CD4-positive, alpha-beta T cell treated with Interleukin-6 for 4 hours (primary cell): Measurements from ENCODE around the gene PLCL1.

Source experiments
- DNase-seq: peaks from one replicate; pipeline ENCODE4 v3.0.0-alpha.2; 2020; ENCODE audit warnings: mixed read lengths

Gene PLCL1

DNA sequence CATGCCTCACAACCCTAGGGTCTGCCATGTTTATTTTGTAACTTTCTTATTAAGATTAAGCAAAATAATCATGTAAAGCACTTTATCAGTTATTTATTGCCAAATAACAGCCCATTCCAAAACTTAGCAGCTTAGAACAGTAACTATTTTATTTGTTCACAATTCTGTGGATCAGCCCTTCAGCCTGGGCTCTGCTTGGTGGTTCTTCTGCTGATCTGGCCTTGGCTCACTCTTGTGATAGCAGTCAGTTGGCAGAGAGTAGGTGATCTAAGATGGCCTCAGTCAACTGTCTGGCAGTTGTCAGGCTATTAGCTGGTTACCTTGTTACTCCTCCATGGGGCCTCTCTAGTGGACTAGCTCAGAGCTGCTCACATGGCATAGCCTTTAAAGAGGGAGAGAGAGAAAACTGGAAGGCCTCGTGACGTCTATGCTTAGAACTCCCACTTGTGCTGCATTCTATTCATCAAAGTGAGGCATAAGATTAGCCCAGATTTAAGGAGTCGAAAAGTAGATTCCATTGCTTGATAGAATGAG, 54.3 kb downstream of the PLCL1 start:
- no peak for DNase-seq

DNA sequence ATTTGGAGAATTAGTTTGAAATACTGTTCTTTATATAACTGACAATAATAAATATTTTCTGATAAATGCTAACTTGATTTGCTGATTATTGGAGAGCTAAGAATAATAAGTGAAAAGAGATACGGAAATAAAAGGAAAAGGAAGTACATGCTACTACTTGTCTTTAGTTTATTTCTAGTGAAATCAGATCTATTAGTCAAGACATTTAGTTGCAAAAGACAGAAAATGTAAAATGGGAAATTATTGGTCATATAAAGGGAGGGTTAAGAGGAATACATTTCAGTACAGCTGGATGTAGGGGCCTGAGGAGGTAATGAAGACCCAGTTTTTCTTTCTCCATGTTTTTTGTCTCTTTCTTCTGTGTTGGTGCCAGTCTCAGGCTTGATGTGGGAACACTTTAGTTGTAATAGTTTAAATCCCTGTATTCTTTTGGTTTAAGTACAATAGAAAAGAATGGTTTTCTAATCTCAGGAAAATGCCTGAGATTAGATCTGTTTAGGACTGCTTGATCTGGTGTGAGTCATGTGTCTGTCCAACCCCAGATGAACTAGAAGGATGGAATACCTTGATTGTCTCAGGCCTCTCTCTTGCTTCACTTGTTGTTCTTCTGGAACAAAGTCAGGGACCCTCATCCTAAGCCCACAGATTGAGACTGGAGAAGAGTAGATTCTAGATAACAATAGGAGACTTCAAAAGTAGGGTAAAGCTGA, 58.0 kb downstream of the PLCL1 start:
- no peak for DNase-seq

DNA sequence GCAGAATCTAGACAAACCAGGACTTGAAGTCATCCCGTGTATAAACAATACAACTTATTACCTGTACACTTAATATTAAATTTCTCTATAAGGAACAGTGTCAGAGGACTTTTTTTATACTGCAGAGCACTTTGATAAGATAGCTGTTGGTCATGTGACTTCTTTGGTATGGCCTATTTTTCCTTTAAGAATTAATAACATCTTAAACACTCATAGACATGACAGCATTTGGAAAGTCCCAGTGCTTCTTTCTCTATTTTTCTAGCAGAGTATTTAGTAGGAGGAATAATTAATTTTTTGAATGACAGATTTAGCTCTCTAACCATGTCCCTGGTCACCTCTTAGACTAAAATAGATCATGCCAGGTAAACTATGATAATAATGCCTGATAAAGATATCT, 59.4 kb downstream of the PLCL1 start:
- DNase-seq, result no peak

DNA sequence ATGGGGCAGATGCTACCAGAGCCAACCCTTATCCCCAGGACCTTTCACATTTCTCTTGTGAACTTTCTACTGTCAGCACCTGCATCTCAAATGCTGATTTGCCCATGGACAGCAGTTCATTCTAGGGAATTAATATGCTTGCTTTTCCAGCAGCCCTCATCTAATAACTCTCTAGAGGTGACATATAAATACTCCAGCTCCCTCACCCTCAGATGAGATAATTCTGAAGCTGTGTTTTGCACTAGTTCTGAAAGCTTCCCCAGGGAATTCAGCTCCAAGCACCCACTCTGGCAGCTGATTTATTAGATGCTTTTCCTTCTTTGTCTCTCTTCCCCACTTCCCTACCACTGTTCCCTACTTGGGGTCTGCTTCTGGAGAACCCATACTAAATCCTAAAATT, 62.1 kb downstream of the PLCL1 start:
- DNase-seq, result no peak

DNA sequence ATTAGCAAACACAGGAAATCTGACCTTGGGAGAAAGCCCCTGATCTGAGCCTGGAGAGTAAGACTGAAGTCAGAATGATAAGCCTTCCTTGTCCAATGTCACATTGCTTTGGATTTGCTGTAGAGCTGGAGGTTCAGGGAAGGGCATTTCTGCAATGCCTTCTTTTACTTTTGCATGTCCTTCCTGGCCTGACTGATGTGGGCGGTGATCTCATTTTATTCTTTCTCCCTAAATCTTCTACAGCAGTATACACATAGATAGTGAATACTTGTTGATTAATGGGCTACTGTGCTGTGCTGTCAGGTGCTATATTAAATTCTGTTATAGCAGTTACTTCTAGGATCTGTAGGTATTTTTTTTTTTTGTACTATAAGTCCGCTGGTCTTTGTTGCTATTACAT, 62.6 kb downstream of the PLCL1 start:
- no peak for DNase-seq

DNA sequence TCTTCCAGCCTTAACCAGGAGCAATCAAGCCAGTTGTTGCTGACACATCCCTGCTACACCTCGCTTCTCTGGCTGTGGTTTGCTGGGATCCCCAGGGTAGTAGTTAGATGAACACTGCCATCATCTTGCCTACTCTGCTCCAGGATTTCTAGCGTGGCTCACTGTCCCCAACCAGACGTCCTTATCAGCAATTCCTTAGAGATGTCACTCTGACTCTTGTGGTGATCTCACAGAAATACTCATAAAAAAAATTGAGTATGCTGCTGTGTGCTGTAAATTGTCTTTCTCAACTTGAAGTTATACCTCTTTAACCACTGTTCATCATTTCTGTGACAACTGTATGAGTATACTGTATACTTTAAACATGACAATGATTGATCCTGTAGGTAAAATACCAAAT, 63.2 kb downstream of the PLCL1 start:
- DNase-seq, result no peak

DNA sequence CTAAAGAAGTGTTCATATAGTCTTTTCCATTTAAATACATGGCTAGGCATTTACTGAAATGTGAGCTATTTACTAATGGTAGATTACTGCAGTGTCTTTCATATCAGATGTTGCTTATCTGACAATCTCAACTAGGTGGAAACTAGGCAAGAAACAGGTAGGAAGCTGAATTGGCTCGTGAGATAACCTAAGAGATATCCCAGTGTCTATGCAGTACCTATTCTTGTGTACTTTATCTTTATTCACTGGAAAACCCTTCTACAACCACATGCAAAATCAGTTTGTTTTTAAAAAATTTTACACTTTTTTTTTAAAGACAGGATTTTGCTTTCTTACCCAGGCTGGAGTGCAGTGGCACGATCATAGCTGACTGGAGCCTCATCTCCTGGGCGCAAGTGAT, 63.8 kb downstream of the PLCL1 start:
- DNase-seq, result no peak

DNA sequence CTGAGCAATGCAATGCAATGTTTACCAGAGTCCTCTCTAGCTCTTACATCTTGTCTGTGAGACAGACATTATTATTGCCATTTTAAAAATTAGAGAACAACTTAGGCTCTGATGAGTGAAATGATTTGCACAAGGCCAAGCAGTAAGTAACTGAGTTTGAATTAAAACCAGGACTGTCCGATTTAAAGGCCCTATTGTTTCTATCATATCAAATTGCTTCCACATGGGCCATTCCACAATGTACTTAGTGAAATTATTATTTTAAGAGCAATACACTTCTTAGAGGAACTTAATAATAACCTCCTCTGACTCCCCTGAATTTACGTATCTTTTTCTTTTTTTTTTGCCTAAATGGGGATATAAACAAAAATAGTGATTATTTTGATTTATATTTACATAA, 64.6 kb downstream of the PLCL1 start:
- no peak for DNase-seq

DNA sequence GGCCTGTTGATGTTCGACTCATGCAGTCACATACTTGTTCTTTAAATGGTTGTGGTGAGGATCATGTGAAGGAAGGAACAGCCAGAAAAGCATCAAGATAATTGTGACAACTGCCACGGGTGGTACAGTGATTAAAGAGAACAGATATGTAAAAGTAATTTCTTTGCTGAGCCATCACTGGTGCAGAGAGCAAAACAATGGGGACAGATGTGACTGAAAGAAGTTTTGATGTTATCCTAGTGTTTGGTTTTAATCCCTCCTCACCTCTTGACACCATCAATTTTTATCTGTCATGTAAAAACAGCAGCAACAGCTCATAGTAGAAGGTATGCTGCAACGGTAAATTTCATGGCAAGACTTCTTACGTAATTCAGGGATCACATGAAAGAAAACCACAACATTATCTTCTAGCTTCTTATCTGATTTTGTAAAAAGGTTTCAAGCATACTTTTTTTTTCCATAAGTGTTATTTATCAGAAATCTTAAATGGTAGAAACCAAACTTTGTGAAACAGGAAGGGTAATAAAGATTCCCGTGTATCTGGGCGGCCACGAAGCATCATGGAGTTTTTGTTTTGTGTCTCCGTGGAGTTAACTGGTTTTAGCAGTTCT, 65.2 kb downstream of the PLCL1 start:
- DNase-seq, result peak; percentile 46

DNA sequence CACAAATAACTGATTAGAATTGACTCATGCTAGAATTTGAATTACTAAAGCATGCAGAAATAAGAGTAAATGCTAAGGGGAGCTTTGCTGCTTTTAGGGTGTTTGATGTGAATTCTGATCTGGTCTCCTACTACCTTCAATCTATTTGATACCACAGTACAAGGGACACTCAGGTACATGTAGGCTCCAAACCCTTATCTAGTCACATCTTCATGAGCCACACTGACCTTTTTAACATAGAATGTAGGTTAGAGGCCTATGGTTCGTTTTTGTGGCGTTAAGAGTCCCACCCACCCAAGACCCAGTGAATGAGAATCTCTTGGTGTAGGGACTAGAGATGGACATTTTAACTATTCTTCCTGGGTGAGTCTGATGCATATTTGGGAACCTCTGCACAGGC, 65.7 kb downstream of the PLCL1 start:
- DNase-seq, result no peak

DNA sequence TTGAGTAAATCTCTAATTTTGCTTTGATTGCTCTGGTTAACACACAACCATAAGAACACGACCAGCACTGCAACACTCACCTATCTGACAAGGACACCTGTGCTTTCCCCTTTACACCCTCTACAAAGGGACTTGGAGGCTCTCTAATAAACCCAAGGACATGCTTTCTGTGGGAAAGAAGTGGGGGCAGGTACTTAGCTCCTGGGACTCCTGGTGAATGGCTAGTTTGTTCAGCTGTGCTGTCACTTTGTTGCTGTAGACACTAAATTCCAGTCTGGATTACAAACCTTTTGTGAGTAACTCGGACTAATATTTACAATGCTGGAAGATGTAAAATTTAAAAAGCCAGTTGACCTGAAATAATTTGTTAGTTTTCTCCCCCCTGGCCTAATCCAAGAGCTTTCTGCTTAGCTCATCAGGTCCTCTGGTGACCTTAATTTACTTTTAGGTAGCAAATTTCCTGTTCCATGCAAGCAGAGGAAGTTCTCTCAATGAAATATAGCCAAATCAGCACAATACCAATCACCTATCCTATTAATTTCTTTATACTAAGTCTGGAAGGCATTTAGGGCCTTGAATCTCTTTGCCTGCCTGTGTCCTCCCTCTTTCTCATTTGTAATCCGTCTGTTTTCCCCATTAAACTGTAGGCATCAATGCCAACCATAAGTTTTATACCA, 67.5 kb downstream of the PLCL1 start:
- no peak for DNase-seq

DNA sequence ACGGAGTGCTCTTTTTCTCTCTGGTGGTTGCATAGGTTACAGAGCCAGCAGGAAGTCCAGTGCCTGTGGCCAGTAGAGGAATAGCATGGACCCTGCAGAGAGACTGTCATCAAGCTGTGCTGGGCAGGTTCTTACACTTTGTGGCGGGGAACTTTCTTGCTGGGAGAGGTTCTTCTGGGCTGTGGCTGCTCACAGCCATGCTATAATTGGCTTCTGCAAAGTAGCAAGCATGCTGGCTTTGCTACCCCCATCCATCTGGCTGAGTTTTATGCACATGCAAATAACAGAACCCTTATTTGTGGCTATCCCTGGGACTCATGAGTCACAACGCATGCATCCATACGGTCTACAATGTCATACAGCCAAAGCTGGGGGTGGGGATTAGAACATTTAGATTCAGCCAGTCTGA, 68.9 kb downstream of the PLCL1 start:
- no peak for DNase-seq

DNA sequence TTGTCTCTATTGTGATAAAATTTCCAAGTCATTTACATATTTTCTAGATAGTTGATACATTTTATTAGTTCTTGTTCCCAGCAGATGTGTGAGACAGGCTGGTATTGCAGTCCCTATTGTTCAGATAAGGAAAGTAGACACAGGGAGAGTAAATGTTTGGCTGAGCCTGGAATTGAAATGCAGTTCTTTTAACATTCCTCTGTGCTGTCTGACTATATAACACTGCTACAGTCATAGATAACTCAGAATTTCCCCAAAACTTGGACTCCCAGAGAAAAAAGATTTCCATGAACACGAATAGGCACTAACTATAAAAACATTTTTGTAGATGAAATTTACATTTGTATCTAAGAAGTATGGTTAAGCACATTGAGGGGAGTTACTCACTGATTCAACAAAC, 71.4 kb downstream of the PLCL1 start:
- DNase-seq, result no peak

DNA sequence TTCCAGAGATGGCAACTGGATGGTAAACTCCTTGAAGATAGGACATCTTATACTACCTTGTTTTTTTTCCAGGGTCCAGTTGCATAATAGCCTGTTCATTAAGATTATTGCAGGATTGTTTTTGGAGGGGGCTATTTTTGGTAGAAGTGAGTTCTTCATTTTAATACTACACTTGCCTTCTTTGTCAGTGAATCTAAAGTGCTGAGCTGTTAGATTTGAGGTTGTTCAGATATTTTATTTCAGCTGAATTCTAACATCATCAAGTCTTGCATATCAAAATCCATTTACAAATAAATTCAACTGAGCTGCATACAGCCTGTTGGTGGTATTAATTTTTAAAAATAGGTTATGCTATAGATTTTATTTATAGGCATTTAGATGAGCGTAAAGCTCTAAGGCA, 72.1 kb downstream of the PLCL1 start:
- no peak for DNase-seq

DNA sequence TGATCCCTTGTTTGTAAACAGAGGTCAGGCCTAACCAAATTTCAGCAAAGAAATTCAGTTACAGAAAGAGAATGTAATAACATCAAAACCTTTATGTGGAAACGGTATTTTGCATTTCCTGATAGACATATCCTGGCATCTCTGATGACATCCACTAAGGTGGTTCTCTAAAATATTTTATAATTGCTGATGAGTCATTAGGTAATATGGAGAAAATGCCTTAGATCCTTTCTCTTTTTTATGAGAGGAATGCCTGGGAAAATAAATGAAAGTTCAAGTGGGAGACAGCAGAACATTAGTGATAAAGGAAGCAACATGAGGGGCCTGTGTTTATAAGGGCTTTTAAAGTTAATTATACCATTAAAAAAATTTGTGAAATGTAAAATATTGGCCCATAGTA, 72.6 kb downstream of the PLCL1 start:
- DNase-seq, result no peak

DNA sequence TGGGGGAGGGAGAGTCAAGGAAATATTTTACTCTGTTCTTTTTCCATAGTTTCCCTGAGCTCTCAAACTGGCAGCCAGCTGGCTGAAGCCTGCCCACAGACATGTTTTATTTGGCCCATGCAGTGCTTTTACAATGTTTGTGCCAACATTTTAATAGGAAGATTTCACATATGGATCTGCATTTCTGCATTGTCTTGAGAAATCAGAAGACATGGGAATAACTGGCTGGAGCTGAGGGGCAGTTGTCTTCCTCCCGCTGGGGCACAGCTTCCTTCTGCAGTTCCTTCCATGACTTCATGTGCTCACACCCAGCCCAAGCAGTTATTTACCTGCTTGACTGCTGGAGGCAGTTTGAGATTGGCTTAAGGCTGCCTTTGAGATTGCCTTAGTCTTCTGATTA, 74.4 kb downstream of the PLCL1 start:
- no peak for DNase-seq

DNA sequence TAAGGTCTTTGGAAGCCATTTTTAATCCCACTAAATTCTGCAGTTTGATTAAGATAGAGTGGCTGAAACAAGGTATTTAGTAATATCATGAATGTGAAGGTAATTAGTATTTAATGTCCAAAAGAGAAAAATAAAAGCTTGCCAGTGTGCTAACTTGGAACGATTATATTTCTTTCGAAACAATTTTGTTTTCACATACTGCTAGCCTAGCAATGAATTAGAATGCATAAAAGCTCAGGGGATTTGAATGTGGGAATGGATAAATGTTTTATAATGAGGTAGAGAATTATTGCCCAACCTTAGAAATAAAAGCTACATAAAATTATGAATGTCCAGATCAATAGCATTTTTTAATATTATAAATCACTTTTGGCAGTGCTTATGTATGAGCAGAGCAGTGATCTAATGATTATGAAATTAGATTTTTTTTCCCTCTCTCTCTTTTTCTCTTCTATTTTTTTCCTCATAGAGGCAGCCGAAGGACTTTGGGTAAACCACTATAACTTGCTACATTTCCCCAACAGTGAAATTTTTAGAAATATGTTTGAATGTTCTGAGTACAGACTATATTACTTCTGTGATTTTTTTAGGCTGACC, 75.5 kb downstream of the PLCL1 start:
- no peak for DNase-seq

DNA sequence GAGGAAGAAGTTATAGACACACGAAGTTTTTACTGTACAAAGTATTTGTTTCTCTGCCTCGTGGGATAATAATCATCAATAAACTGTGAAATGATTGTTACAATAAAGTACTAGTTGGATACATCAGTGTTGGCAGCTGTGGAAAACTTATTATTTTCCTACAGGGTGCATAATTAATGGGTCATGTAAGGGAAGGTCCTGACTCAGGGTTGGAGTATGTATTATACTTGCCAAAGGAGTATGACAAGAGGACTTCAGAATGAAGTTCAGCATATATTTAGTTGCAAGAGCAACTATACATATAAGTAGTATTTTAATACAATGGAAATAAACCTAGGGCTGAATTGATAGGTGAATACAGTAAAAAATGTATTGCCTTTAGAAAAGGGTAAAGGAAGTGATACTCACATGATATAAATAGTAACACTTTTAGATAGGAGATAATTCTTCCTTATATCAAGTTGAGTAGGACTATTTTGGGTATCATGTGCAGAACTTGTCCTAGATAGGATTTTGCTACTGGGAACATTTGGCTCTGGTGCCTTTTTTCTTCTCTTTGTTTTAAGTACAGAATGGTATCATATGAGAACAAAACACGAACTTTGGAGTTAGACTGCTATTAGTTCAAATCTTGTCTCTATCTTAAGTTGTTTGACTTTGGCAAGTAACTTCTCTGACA, 79.1 kb downstream of the PLCL1 start:
- no peak for DNase-seq

DNA sequence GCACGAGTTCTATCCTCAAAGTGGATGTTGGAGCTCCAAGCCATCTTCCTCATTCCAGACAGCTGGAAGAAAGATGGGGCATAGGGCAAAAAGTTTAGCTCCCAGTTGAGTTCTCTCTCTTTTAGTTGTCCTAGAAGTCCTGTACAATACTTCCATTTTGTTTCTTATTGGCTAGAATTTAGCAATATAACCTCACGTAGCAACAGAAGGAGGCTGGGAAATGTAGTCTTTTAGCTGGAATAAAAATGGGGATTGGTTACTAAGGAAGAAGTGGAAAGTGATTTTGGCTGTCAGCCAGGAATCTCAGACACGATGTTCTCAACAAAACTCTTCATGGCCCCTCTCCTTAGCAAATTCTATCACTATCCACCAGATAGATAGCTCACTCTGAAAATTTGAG, 79.9 kb downstream of the PLCL1 start:
- DNase-seq, result no peak

DNA sequence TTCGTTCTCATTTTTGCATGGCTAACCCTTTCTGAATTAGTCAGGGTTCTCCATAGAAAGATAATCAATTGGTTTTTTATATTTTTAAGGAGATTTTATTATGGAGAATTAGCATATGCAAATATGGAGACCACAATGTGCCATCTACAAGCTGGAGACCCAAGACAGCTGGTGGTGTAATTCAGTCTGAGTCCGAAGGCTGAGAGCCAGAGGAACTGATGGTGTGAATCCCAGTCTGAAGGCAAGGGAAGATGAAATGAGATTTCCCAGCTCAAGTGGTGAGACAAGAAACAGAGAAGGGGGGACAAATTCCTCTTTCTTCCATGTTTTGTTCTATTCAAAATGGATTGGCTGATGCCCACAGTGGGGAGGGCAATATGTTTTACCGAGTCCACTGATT, 80.7 kb downstream of the PLCL1 start:
- DNase-seq, result no peak

DNA sequence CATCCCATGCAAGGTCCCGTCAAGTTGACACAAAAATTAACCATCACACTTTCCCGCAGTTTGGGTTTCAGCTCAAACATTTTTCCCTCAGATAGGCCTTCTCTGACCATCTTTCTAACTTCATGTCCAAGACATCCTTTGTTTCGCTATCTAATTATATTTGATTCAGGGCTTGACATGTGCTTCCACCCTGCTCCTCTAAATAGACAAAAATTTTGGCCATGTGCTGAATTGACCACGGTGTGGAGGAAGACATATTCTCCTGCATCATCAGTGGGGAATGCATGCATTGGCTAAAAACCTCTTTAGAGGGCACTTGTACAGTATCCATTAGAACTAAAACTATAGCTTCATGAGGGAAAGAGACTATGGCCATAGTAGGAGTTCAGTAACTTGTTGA, 81.2 kb downstream of the PLCL1 start:
- DNase-seq, result no peak

DNA sequence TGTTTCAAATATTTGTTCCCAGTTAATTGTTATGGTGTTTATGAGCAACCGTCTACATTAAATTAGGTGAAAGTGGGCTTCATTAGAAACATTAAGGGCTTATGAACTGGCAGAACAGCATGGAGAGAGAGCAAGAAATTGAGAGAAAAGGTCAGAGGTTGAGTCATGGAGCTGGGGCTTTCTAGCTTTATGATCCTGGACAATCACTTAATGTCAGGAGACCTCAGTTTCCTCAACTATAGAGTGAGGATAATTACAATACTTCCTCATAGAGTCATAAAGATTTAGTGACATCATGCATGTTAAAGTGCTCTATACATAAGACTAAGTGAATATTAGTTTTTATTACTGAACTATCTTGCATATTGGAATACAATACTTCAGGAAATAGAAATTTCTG, 83.9 kb downstream of the PLCL1 start:
- DNase-seq, result no peak

DNA sequence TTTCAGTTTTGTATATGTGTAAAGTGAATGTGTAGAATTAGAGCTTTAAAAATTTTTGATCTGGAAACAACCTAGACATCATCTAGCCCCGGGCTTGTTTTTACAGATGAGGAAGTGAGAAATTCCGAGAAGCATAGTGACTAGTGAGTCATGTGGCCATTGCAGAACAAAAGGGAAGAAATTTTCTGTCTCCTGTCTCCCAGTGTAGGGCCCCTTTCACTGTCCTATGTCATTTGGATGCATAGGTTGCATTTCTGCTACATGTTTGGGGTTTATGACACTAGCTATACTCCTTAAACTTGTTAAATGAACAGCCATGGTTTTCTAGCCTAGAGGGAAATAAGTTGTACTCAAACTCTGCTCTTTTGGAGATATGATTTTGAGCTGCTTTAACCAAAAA, 84.6 kb downstream of the PLCL1 start:
- peak; percentile 52 for DNase-seq
